Measurements from ENCODE around the gene SUPT3H.

Gene SUPT3H

DNA sequence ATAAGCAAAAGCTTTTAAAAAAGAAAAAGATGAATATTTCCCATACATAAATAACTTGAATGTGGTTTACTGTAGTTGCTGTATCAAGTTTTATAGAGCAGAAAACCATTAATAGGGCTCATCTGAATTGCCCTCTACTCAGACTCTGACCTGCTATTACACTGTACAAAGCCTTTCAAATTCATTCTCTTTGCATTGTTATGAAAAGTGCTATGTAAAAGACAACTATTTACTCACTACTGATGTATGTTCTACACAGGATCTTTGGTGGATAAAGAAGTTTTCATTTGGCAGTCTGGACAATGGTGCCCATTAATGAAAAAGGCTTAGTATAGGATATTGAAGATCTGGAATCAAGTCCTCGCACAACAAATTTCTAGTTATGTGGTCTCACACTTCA is 248.7 kb downstream of the SUPT3H start:
- H3K23ac ChIP-seq (ENCODE audit: low read length): no peak overlapping the region
- H3K27ac ChIP-seq (ENCODE audit: low read depth, low read length): no peak overlapping the region
- no peaks in the 10 kb centered on the region for H3K27me3 ChIP-seq (ENCODE audit: insufficient read depth, low read length)
- no peaks in the 10 kb centered on the region for H3K79me1 ChIP-seq (ENCODE audit: low read length)
- no peak overlapping the region for H2BK5ac ChIP-seq (ENCODE audit: low read depth, low read length, poor library complexity)
- no peak overlapping the region for H3K14ac ChIP-seq (ENCODE audit: low read length)
- no peaks in the 10 kb centered on the region for H3K4me1 ChIP-seq (ENCODE audit: control insufficient read depth in 1 of 2, insufficient read depth in 2 of 2, low read length in 2 of 2)
- no CpG with 5 or more reads among the region's 1 CpG for WGBS (ENCODE audit: extremely low coverage, insufficient coverage, insufficient read length)
- no peak overlapping the region for H4K91ac ChIP-seq (ENCODE audit: low read depth, low read length)
- DNase-seq: no peak
- no peak overlapping the region for H4K12ac ChIP-seq (ENCODE audit: low read depth, low read length)
- H3K18ac ChIP-seq (ENCODE audit: low read length): no peak overlapping the region
- no peak overlapping the region for H2AK5ac ChIP-seq (ENCODE audit: low read length)
- no peak overlapping the region for H2BK12ac ChIP-seq (ENCODE audit: low read length)
- H3K4me2 ChIP-seq (ENCODE audit: low read length): no peak overlapping the region
- H3K4me3 ChIP-seq (ENCODE audit: low read depth, low read length): no peak overlapping the region
- no peak overlapping the region for H2BK120ac ChIP-seq (ENCODE audit: insufficient read depth, low read length, poor library complexity)
- H4K8ac ChIP-seq (ENCODE audit: low read depth, low read length): no peak overlapping the region
- no peak overlapping the region for H2AFZ ChIP-seq (ENCODE audit: insufficient read depth, low read length, poor library complexity)
- H3K4ac ChIP-seq (ENCODE audit: low read depth, low read length): no peak overlapping the region
- H3K36me3 ChIP-seq (ENCODE audit: control insufficient read depth in 1 of 2, insufficient read depth in 2 of 2, low read length in 2 of 2): no peaks in the 10 kb centered on the region
- no peaks in the 10 kb centered on the region for H3K9me3 ChIP-seq (ENCODE audit: insufficient read depth, low read depth, low read length)
- no peak overlapping the region for H3K9ac ChIP-seq (ENCODE audit: low read length)
- H3K79me2 ChIP-seq (ENCODE audit: control insufficient read depth, insufficient read depth, low read length, poor library complexity): no peaks in the 10 kb centered on the region

DNA sequence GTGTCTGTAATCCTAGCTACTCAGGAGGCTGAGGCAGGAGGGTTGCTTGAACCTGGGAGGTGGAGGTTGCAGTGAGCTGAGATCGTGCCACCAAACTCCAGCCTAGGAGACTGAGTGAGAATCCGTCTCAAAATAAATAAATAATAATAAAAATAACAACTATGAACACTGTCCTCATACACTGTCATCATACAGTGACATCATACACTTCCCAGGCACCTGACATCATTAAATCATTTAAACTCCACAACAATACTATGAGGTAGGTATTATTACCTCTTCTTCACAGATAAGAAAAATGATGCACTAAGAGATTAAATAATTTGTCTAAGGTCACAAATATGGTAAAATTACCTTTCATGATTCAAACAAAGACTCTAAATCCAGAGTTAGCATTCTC is 250.5 kb downstream of the SUPT3H start:
- Histone ChIP-seq H3K18ac (ENCODE audit: low read length) (no peak overlapping the region), H3K36me3 (ENCODE audit: control insufficient read depth in 1 of 2, insufficient read depth in 2 of 2, low read length in 2 of 2) (no peaks in the 10 kb centered on the region), H2BK12ac (ENCODE audit: low read length) (no peak overlapping the region), H3K23ac (ENCODE audit: low read length) (no peak overlapping the region), H3K27me3 (ENCODE audit: insufficient read depth, low read length) (no peaks in the 10 kb centered on the region), H2AFZ (ENCODE audit: insufficient read depth, low read length, poor library complexity) (no peak overlapping the region), H4K8ac (ENCODE audit: low read depth, low read length) (no peak overlapping the region), H4K91ac (ENCODE audit: low read depth, low read length) (no peak overlapping the region), H3K4ac (ENCODE audit: low read depth, low read length) (no peak overlapping the region), H3K4me3 (ENCODE audit: low read depth, low read length) (no peak overlapping the region), H4K12ac (ENCODE audit: low read depth, low read length) (no peak overlapping the region), H2AK5ac (ENCODE audit: low read length) (no peak overlapping the region), H2BK5ac (ENCODE audit: low read depth, low read length, poor library complexity) (no peak overlapping the region), H3K9ac (ENCODE audit: low read length) (no peak overlapping the region), H3K4me1 (ENCODE audit: control insufficient read depth in 1 of 2, insufficient read depth in 2 of 2, low read length in 2 of 2) (no peaks in the 10 kb centered on the region), H3K27ac (ENCODE audit: low read depth, low read length) (no peak overlapping the region), H3K14ac (ENCODE audit: low read length) (no peak overlapping the region), H3K9me3 (ENCODE audit: insufficient read depth, low read depth, low read length) (no peaks in the 10 kb centered on the region), H2BK120ac (ENCODE audit: insufficient read depth, low read length, poor library complexity) (no peak overlapping the region), H3K79me2 (ENCODE audit: control insufficient read depth, insufficient read depth, low read length, poor library complexity) (no peaks in the 10 kb centered on the region), H3K4me2 (ENCODE audit: low read length) (no peak overlapping the region), H3K79me1 (ENCODE audit: low read length) (no peaks in the 10 kb centered on the region)
- no CpG with 5 or more reads among the region's 2 CpGs for WGBS (ENCODE audit: extremely low coverage, insufficient coverage, insufficient read length)
- no peak for DNase-seq

- no peaks in the 10 kb centered on the region for H3K9me3 ChIP-seq (ENCODE audit: insufficient read depth, low read depth, low read length)
- no peak overlapping the region for H2AFZ ChIP-seq (ENCODE audit: insufficient read depth, low read length, poor library complexity)
- no peaks in the 10 kb centered on the region for H3K79me2 ChIP-seq (ENCODE audit: control insufficient read depth, insufficient read depth, low read length, poor library complexity)
- no peak overlapping the region for H2BK12ac ChIP-seq (ENCODE audit: low read length)
- H3K23ac ChIP-seq (ENCODE audit: low read length): no peak overlapping the region
- H3K36me3 ChIP-seq (ENCODE audit: control insufficient read depth in 1 of 2, insufficient read depth in 2 of 2, low read length in 2 of 2): no peaks in the 10 kb centered on the region
- no peak overlapping the region for H4K12ac ChIP-seq (ENCODE audit: low read depth, low read length)
- H3K4me1 ChIP-seq (ENCODE audit: control insufficient read depth in 1 of 2, insufficient read depth in 2 of 2, low read length in 2 of 2): no peaks in the 10 kb centered on the region
- no peak overlapping the region for H2AK5ac ChIP-seq (ENCODE audit: low read length)
- no peak overlapping the region for H3K18ac ChIP-seq (ENCODE audit: low read length)
- H3K9ac ChIP-seq (ENCODE audit: low read length): no peak overlapping the region
- no peak overlapping the region for H3K14ac ChIP-seq (ENCODE audit: low read length)
- no peak overlapping the region for H2BK120ac ChIP-seq (ENCODE audit: insufficient read depth, low read length, poor library complexity)
- no peak overlapping the region for H3K4ac ChIP-seq (ENCODE audit: low read depth, low read length)
- no peak overlapping the region for H4K8ac ChIP-seq (ENCODE audit: low read depth, low read length)
- H3K79me1 ChIP-seq (ENCODE audit: low read length): no peaks in the 10 kb centered on the region
- no peak for DNase-seq
- no peak overlapping the region for H3K27ac ChIP-seq (ENCODE audit: low read depth, low read length)
- no peak overlapping the region for H2BK5ac ChIP-seq (ENCODE audit: low read depth, low read length, poor library complexity)
- no peaks in the 10 kb centered on the region for H3K27me3 ChIP-seq (ENCODE audit: insufficient read depth, low read length)
- H3K4me2 ChIP-seq (ENCODE audit: low read length): no peak overlapping the region
- no peak overlapping the region for H4K91ac ChIP-seq (ENCODE audit: low read depth, low read length)
- H3K4me3 ChIP-seq (ENCODE audit: low read depth, low read length): no peak overlapping the region
Measured at GRCh38 chr6:45126033-45126432, 251.7 kb downstream of the SUPT3H start.

- no peak overlapping the region for H3K4me3 ChIP-seq (ENCODE audit: low read depth, low read length)
- H4K12ac ChIP-seq (ENCODE audit: low read depth, low read length): no peak overlapping the region
- H2BK12ac ChIP-seq (ENCODE audit: low read length): no peak overlapping the region
- no peaks in the 10 kb centered on the region for H3K79me2 ChIP-seq (ENCODE audit: control insufficient read depth, insufficient read depth, low read length, poor library complexity)
- H4K8ac ChIP-seq (ENCODE audit: low read depth, low read length): no peak overlapping the region
- no CpG with 5 or more reads among the region's 1 CpG for WGBS (ENCODE audit: extremely low coverage, insufficient coverage, insufficient read length)
- no peaks in the 10 kb centered on the region for H3K4me1 ChIP-seq (ENCODE audit: control insufficient read depth in 1 of 2, insufficient read depth in 2 of 2, low read length in 2 of 2)
- no peak for DNase-seq
- H3K18ac ChIP-seq (ENCODE audit: low read length): no peak overlapping the region
- no peak overlapping the region for H4K91ac ChIP-seq (ENCODE audit: low read depth, low read length)
- no peak overlapping the region for H2AK5ac ChIP-seq (ENCODE audit: low read length)
- H3K9ac ChIP-seq (ENCODE audit: low read length): no peak overlapping the region
- no peak overlapping the region for H3K27ac ChIP-seq (ENCODE audit: low read depth, low read length)
- no peak overlapping the region for H2BK120ac ChIP-seq (ENCODE audit: insufficient read depth, low read length, poor library complexity)
- no peak overlapping the region for H3K14ac ChIP-seq (ENCODE audit: low read length)
- no peaks in the 10 kb centered on the region for H3K79me1 ChIP-seq (ENCODE audit: low read length)
- no peak overlapping the region for H2BK5ac ChIP-seq (ENCODE audit: low read depth, low read length, poor library complexity)
- H3K27me3 ChIP-seq (ENCODE audit: insufficient read depth, low read length): no peaks in the 10 kb centered on the region
- no peak overlapping the region for H3K23ac ChIP-seq (ENCODE audit: low read length)
- no peak overlapping the region for H3K4ac ChIP-seq (ENCODE audit: low read depth, low read length)
- H2AFZ ChIP-seq (ENCODE audit: insufficient read depth, low read length, poor library complexity): no peak overlapping the region
- no peaks in the 10 kb centered on the region for H3K9me3 ChIP-seq (ENCODE audit: insufficient read depth, low read depth, low read length)
- H3K4me2 ChIP-seq (ENCODE audit: low read length): no peak overlapping the region
- no peaks in the 10 kb centered on the region for H3K36me3 ChIP-seq (ENCODE audit: control insufficient read depth in 1 of 2, insufficient read depth in 2 of 2, low read length in 2 of 2)
Measured at GRCh38 chr6:45123023-45123422, 254.7 kb downstream of the SUPT3H start.

DNA sequence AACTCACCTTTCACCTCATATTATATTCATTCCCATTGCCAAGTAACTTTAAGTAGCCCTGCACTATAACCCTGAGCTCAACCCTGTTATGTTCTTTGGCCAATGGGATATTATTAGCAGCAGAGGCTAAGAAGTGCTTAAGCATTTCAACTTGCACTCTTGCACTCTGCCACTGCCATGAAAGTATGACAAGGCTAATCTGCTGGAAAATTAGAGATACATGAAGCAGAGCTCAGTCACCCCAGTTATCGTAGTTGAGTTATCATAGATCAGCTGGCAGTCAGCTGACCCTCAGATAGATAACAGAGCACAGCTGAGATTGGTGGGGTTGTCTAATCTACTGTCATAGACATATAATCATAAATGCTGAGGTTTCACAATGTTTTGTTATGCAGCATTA is 259.0 kb downstream of the SUPT3H start:
- Histone ChIP-seq H3K27ac (ENCODE audit: low read depth, low read length) (no peak overlapping the region), H3K79me1 (ENCODE audit: low read length) (no peaks in the 10 kb centered on the region), H3K4me3 (ENCODE audit: low read depth, low read length) (no peak overlapping the region), H3K14ac (ENCODE audit: low read length) (no peak overlapping the region), H3K4me2 (ENCODE audit: low read length) (no peak overlapping the region), H3K23ac (ENCODE audit: low read length) (no peak overlapping the region), H2BK120ac (ENCODE audit: insufficient read depth, low read length, poor library complexity) (no peak overlapping the region), H4K12ac (ENCODE audit: low read depth, low read length) (no peak overlapping the region), H2AFZ (ENCODE audit: insufficient read depth, low read length, poor library complexity) (no peak overlapping the region), H3K4ac (ENCODE audit: low read depth, low read length) (no peak overlapping the region), H4K91ac (ENCODE audit: low read depth, low read length) (no peak overlapping the region), H2BK12ac (ENCODE audit: low read length) (no peak overlapping the region), H3K4me1 (ENCODE audit: control insufficient read depth in 1 of 2, insufficient read depth in 2 of 2, low read length in 2 of 2) (no peaks in the 10 kb centered on the region), H2AK5ac (ENCODE audit: low read length) (no peak overlapping the region), H2BK5ac (ENCODE audit: low read depth, low read length, poor library complexity) (no peak overlapping the region), H4K8ac (ENCODE audit: low read depth, low read length) (no peak overlapping the region), H3K27me3 (ENCODE audit: insufficient read depth, low read length) (no peaks in the 10 kb centered on the region), H3K9me3 (ENCODE audit: insufficient read depth, low read depth, low read length) (no peaks in the 10 kb centered on the region), H3K18ac (ENCODE audit: low read length) (no peak overlapping the region), H3K79me2 (ENCODE audit: control insufficient read depth, insufficient read depth, low read length, poor library complexity) (no peaks in the 10 kb centered on the region), H3K36me3 (ENCODE audit: control insufficient read depth in 1 of 2, insufficient read depth in 2 of 2, low read length in 2 of 2) (no peaks in the 10 kb centered on the region), H3K9ac (ENCODE audit: low read length) (no peak overlapping the region)
- no CpG with 5 or more reads among the region's 1 CpG for WGBS (ENCODE audit: extremely low coverage, insufficient coverage, insufficient read length)
- DNase-seq: no peak

Measured in trophoblast cell (in vitro differentiated cells and primary cell).